ENCODE data around the gene SURF2. TPM values are rescaled to one million over a fixed set of nuclear protein-coding genes. Genes with fewer than 3 reads are reported as not detected.
"Not testable (repeated sequence)": the region's sequence is repeated elsewhere in the genome, so short reads cannot be mapped to it uniquely, and the experiment has no call there.

The SURF2 gene
- total RNA-seq, 1 donor from 2014 or later, result 17.3 TPM

DNA sequence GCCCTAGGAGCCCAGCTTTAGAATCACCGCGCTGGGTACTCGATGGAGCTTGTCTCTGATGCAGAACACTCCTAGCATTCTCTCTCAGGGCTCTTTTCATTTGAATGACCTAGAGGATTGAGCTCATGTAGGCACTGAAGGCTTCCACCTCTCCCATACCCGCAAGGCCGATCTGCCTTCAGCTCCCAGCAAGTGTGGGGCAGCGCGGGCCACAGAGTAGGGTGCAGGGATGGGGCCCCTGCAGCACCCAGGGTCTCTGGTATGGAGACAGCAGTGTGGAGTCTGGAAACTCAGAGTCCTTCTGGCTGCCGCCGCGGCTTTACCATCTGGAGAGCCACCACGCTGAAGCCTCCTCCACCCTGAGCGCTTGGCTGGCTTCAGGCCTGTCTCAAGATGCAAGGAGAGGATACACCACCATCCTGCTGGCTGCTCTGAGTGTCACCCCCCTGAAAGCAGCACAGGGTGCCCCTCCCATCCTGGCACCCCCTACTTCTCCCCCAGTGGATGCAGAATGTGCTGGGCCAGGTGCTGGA lies 32.7 kb downstream of the SURF2 start:
- Mint-ChIP-seq H3K27ac (no peak overlapping the region), H3K36me3 (ENCODE audit: low read depth) (no peaks in the 10 kb centered on the region), H3K27me3 (peaks cover 13% of the 10 kb centered on the region), H3K4me3 (no peak overlapping the region), H3K9me3 (no peaks in the 10 kb centered on the region), H3K4me1 (no peaks in the 10 kb centered on the region)
- DNase-seq (no peak), ATAC-seq (ENCODE audit: low read depth) (no peak)
- intact Hi-C loops (cut with micrococcal nuclease), result no loop called here
- TF ChIP-seq, protein P1, sequence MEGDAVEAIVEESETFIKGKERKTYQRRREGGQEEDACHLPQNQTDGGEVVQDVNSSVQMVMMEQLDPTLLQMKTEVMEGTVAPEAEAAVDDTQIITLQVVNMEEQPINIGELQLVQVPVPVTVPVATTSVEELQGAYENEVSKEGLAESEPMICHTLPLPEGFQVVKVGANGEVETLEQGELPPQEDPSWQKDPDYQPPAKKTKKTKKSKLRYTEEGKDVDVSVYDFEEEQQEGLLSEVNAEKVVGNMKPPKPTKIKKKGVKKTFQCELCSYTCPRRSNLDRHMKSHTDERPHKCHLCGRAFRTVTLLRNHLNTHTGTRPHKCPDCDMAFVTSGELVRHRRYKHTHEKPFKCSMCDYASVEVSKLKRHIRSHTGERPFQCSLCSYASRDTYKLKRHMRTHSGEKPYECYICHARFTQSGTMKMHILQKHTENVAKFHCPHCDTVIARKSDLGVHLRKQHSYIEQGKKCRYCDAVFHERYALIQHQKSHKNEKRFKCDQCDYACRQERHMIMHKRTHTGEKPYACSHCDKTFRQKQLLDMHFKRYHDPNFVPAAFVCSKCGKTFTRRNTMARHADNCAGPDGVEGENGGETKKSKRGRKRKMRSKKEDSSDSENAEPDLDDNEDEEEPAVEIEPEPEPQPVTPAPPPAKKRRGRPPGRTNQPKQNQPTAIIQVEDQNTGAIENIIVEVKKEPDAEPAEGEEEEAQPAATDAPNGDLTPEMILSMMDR (IDR thresholded peaks at IDR 0.05), result no peak
- CTCF ChIA-PET, result no interaction called here
- POLR2A ChIA-PET, result no interaction called here

- no peaks in the 10 kb centered on the region for H3K9me3 Mint-ChIP-seq
- H3K4me3 Mint-ChIP-seq, result no peak overlapping the region
- intact Hi-C loops (cut with micrococcal nuclease), result no loop called here
- no peak for DNase-seq
- ATAC-seq (ENCODE audit: low read depth), result no peak
- TF ChIP-seq, protein P1 (IDR thresholded peaks at IDR 0.05), result no peak
- no peak overlapping the region for H3K27ac Mint-ChIP-seq
- ChIA-PET CTCF (no interaction called here), POLR2A (no interaction called here)
- no peaks in the 10 kb centered on the region for H3K36me3 Mint-ChIP-seq (ENCODE audit: low read depth)
- H3K27me3 Mint-ChIP-seq, result peaks cover 13% of the 10 kb centered on the region
- no peaks in the 10 kb centered on the region for H3K4me1 Mint-ChIP-seq
Observed at GRCh38 chr9:133389562-133389961, 33.2 kb downstream of the SURF2 start.

DNA sequence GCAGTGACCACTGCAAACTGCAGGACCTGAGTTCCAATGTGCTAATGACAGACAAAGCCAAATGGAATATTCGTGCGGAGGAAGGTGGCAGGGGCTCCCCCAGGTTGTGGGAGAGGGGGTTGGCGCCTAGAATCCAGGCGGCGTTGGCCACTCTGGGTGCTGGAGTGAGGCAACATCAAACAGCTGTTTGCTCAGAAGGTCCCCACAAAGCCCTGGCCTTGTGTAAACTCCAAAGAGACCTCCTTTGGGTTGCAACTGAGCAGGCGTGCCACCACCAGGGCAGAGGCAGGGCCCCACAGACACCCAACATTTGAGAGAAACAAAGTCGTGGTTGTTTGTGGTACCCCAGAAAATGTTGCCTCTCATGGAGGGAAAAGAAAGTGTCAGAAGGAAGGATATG lies 34.4 kb downstream of the SURF2 start:
- H3K27me3 Mint-ChIP-seq, result peaks cover 13% of the 10 kb centered on the region

DNA sequence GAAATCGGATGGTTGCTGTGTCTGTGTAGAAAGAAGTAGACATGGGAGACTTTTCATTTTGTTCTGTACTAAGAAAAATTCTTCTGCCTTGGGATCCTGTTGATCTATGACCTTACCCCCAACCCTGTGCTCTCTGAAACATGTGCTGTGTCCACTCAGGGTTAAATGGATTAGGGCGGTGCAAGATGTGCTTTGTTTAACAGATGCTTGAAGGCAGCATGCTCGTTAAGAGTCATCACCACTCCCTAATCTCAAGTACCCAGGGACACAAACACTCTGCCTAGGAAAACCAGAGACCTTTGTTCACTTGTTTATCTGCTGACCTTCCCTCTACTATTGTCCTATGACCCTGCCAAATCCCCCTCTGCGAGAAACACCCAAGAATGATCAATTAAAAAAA lies 35.1 kb downstream of the SURF2 start:
- H3K27me3 Mint-ChIP-seq, result peaks cover 13% of the 10 kb centered on the region
- H3K9me3 Mint-ChIP-seq; POLR2A ChIA-PET; ATAC-seq (ENCODE audit: low read depth); H3K36me3 Mint-ChIP-seq (ENCODE audit: low read depth); intact Hi-C loops (cut with micrococcal nuclease); H3K4me1 Mint-ChIP-seq; DNase-seq; H3K27ac Mint-ChIP-seq; CTCF ChIA-PET; H3K4me3 Mint-ChIP-seq: not testable (repeated sequence)

More for the DNA sequence above, 34.4 kb downstream of the SURF2 start:
- ChIA-PET CTCF (interaction anchor here (0.7 kb wide), 1 partner anchor 398 kb away, joined by 3 read pairs; no protein-coding TSS in a partner anchor), POLR2A (no interaction called here)
- H3K4me1 Mint-ChIP-seq, result no peaks in the 10 kb centered on the region
- TF ChIP-seq, protein P1 (IDR thresholded peaks at IDR 0.05), result no peak
- intact Hi-C loops (cut with micrococcal nuclease), result no loop called here
- H3K9me3 Mint-ChIP-seq, result no peaks in the 10 kb centered on the region
- no peak overlapping the region for H3K27ac Mint-ChIP-seq
- no peak for ATAC-seq (ENCODE audit: low read depth)
- H3K4me3 Mint-ChIP-seq, result no peak overlapping the region
- H3K36me3 Mint-ChIP-seq (ENCODE audit: low read depth), result no peaks in the 10 kb centered on the region
- no peak for DNase-seq

GRCh38 chr9:133392308-133392707 lies 36.0 kb downstream of the SURF2 start:
- H3K9me3 Mint-ChIP-seq; H3K27ac Mint-ChIP-seq; intact Hi-C loops (cut with micrococcal nuclease); POLR2A ChIA-PET; H3K4me1 Mint-ChIP-seq; H3K4me3 Mint-ChIP-seq; CTCF ChIA-PET; ATAC-seq (ENCODE audit: low read depth); DNase-seq; H3K36me3 Mint-ChIP-seq (ENCODE audit: low read depth): not testable (repeated sequence)
- H3K27me3 Mint-ChIP-seq, result peaks cover 13% of the 10 kb centered on the region

DNA sequence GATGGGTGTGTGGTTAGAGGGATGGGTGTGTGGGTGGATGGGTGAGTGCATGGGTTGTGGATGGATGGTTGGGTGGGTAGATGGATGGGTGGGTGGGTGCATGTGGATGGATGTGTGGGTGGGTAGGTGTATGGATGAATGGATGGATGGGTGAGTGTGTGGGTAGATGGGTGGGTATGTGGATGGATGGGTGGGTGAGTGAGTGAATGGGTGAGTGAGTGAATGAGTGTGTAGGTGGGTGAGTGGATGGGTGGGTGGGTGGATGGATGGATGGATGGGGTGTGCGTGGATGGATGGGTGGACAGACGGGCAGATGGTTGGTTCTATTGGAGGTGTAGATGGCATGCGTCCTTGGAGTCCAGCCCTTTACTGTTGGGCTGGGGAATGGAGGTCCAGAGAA lies 37.0 kb downstream of the SURF2 start:
- intact Hi-C loops (cut with micrococcal nuclease), result no loop called here
- Mint-ChIP-seq H3K36me3 (ENCODE audit: low read depth) (no peaks in the 10 kb centered on the region), H3K9me3 (no peaks in the 10 kb centered on the region), H3K4me1 (no peaks in the 10 kb centered on the region), H3K27me3 (peaks cover 13% of the 10 kb centered on the region), H3K4me3 (no peak overlapping the region), H3K27ac (no peak overlapping the region)
- no peak for ATAC-seq (ENCODE audit: low read depth)
- POLR2A ChIA-PET, result no interaction called here
- TF ChIP-seq, protein P1 (IDR thresholded peaks at IDR 0.05), result no peak
- DNase-seq, result no peak
- CTCF ChIA-PET, result no interaction called here
